RWPE2 (cell line): ENCODE results near the gene ATPAF1.

Experiments
- ATAC-seq: fragments of 200-7000 bp; cut with Tn5 transposase; 3 replicates; pipeline ENCODE4 v1.9.1; 2021; ENCODE audit warnings: low read depth
- DNase-seq: peaks from one replicate; pipeline ENCODE4 v3.0.0-alpha.2; 2020; ENCODE audit warnings: low spot score
- H3K27ac ChIP-seq: fragments of 450-650 bp; 2 replicates; pipeline ENCODE4 v1.5.1; 2017; ENCODE audit warnings: mild to moderate bottlenecking; ENCODE audit not compliant: poor library complexity, severe bottlenecking
- H3K27me3 ChIP-seq: fragments of 250-450 bp; sonication (Bioruptor Pico); 2 replicates; pipeline ENCODE4 v1.5.1; 2021; ENCODE audit warnings: mild to moderate bottlenecking, moderate library complexity; ENCODE audit not compliant: insufficient read depth, poor library complexity, severe bottlenecking
- H3K36me3 ChIP-seq: fragments of 250-450 bp; sonication (Bioruptor Pico); 2 replicates; pipeline ENCODE4 v1.5.1; 2020; ENCODE audit warnings: low read depth, mild to moderate bottlenecking, moderate library complexity
- H3K4me1 ChIP-seq: fragments of 250-450 bp; sonication (Bioruptor Pico); 2 replicates; pipeline ENCODE4 v1.5.1; 2021; ENCODE audit warnings: mild to moderate bottlenecking, moderate library complexity; ENCODE audit not compliant: insufficient read depth, poor library complexity, severe bottlenecking
- H3K4me3 ChIP-seq: fragments of 250-450 bp; sonication (Bioruptor Pico); 2 replicates; pipeline ENCODE4 v1.5.1; 2021; ENCODE audit warnings: mild to moderate bottlenecking, moderate library complexity; ENCODE audit not compliant: severe bottlenecking
- H3K9me3 ChIP-seq: fragments of 250-450 bp; sonication (Bioruptor Pico); 2 replicates; pipeline ENCODE4 v1.5.1; 2021; ENCODE audit warnings: mild to moderate bottlenecking, moderate library complexity; ENCODE audit not compliant: severe bottlenecking
- CTCF ChIP-seq: fragments of 450-650 bp; IDR thresholded peaks from one replicate; pipeline ENCODE4 v1.5.1; 2017; ENCODE audit warnings: mild to moderate bottlenecking, moderate library complexity; ENCODE audit not compliant: poor library complexity, severe bottlenecking

ATPAF1 gene

GRCh38 chr1:46594063-46594462 lies 74.1 kb downstream of the ATPAF1 start:
- Histone ChIP-seq H3K4me3 (no peak overlapping the region), H3K27ac (no peak overlapping the region), H3K4me1 (no peaks in the 10 kb centered on the region), H3K9me3 (no peaks in the 10 kb centered on the region), H3K36me3 (peaks cover 35% of the 10 kb centered on the region), H3K27me3 (no peaks in the 10 kb centered on the region)
- no peak for TF ChIP-seq CTCF
- DNase-seq (no peak), ATAC-seq (no peak)

- no peaks in the 10 kb centered on the region for H3K27me3 ChIP-seq
- H3K4me1 ChIP-seq: no peaks in the 10 kb centered on the region
- DNase-seq: no peak
- H3K36me3 ChIP-seq: peaks cover 34% of the 10 kb centered on the region
- H3K4me3 ChIP-seq: no peak overlapping the region
- no peaks in the 10 kb centered on the region for H3K9me3 ChIP-seq
- no peak overlapping the region for H3K27ac ChIP-seq
- no peak for TF ChIP-seq CTCF
- ATAC-seq: no peak
Observed at GRCh38 chr1:46592823-46593222, 75.3 kb downstream of the ATPAF1 start.

- Histone ChIP-seq H3K4me3 (no peak overlapping the region), H3K27ac (no peak overlapping the region), H3K36me3 (peaks cover 34% of the 10 kb centered on the region), H3K4me1 (no peaks in the 10 kb centered on the region), H3K9me3 (no peaks in the 10 kb centered on the region), H3K27me3 (no peaks in the 10 kb centered on the region)
- no peak for DNase-seq
- TF ChIP-seq CTCF: no peak
- ATAC-seq: no peak
Observed at GRCh38 chr1:46589529-46589928, 78.6 kb downstream of the ATPAF1 start.

GRCh38 chr1:46587069-46587468 lies 81.1 kb downstream of the ATPAF1 start:
- Histone ChIP-seq H3K4me3 (no peak overlapping the region), H3K27ac (no peak overlapping the region), H3K9me3 (no peaks in the 10 kb centered on the region), H3K36me3 (peaks cover 22% of the 10 kb centered on the region), H3K27me3 (no peaks in the 10 kb centered on the region), H3K4me1 (no peaks in the 10 kb centered on the region)
- DNase-seq (no peak), ATAC-seq (no peak)
- no peak for TF ChIP-seq CTCF

GRCh38 chr1:46585312-46585938 lies 82.7 kb downstream of the ATPAF1 start:
- Histone ChIP-seq H3K36me3 (peaks cover 20% of the 10 kb centered on the region), H3K9me3 (no peaks in the 10 kb centered on the region), H3K27me3 (no peaks in the 10 kb centered on the region), H3K4me1 (no peaks in the 10 kb centered on the region), H3K4me3 (no peak overlapping the region), H3K27ac (no peak overlapping the region)
- no peak for DNase-seq
- TF ChIP-seq CTCF: no peak
- ATAC-seq: no peak
